Prostate gland (tissue), 2 donors: Measurements from ENCODE around the gene EEF1G. TPM values are rescaled to one million over a fixed set of nuclear protein-coding genes. Genes with fewer than 3 reads are reported as not detected.

ENCODE experiments used
- DNase-seq: peaks from one replicate; pipeline ENCODE4 v3.0.0-alpha.2; 2019; ENCODE audit warnings: low spot score
- H3K27ac ChIP-seq, 2 donors: fragments of 200-600 bp; sonication (generic); 2 replicates each; pipeline ENCODE4 v1.5.1; 2017 to 2019
- H3K27me3 ChIP-seq: fragments of 200-600 bp; sonication (generic); replicated peaks from 2 replicates; pipeline ENCODE4 v1.5.1; 2019; ENCODE audit not compliant: insufficient read depth
- H3K36me3 ChIP-seq, 2 donors: fragments of 200-600 bp; sonication (generic); 1 replicate in 1 of 2; 2 replicates in 1 of 2; pipeline versions ENCODE4 v1.5.1 to v1.8.1; 2017 to 2019
- H3K4me1 ChIP-seq: fragments of 200-600 bp; sonication (generic); replicated peaks from 2 replicates; pipeline ENCODE4 v1.5.1; 2019
- H3K4me3 ChIP-seq, 2 donors: fragments of 200-600 bp; sonication (generic); 2 replicates each; pipeline ENCODE4 v1.5.1; 2017 to 2019
- H3K9me3 ChIP-seq: fragments of 200-600 bp; sonication (generic); 2 replicates; pipeline ENCODE4 v1.5.1; 2017
- POLR2A ChIP-seq: fragments of 450-650 bp; IDR thresholded peaks from one replicate; pipeline ENCODE4 v1.6.1; 2016; ENCODE audit warnings: antibody characterized with exemption, mild to moderate bottlenecking
- POLR2AphosphoS5 ChIP-seq: sonication (generic); formaldehyde crosslinking; IDR thresholded peaks from one replicate; pipeline ENCODE4 v1.6.1; 2017; ENCODE audit warnings: antibody characterized with exemption
- WGBS: methylation state at CpG from one replicate; pipeline ENCODE4 v1.1.5; 2018; 5-methylcytosine and 5-hydroxymethylcytosine counted together
- intact Hi-C: fragments of 100-400 bp; cut with DNase I; formaldehyde crosslinking; loops from one replicate; pipeline ENCODE4 v1.14.2; 2022
- total RNA-seq, 2 donors: library from RNA; depleted of rRNA; stranded (reverse); fragments of >200 nt; gene quantifications; one replicate each; pipeline ENCODE4 v1.1.0, GENCODE V29; 2016
- TF ChIP-seq, protein P1 (sequence below), 4 experiments: fragments of 200-600 bp in 2 of 4; fragments of 450-650 bp in 2 of 4; sonication (generic) in 2 of 4; IDR thresholded peaks; 1 replicate in 3 of 4; 2 replicates in 1 of 4; pipeline ENCODE4 v1.5.1; 2016 to 2019; ENCODE audit warnings: antibody characterized with exemption in 4 of 4, mild to moderate bottlenecking in 2 of 4, moderate library complexity in 2 of 4

EEF1G gene
- total RNA-seq, 2 donors from 2014 or later = 1,254 to 2,389 TPM

DNA sequence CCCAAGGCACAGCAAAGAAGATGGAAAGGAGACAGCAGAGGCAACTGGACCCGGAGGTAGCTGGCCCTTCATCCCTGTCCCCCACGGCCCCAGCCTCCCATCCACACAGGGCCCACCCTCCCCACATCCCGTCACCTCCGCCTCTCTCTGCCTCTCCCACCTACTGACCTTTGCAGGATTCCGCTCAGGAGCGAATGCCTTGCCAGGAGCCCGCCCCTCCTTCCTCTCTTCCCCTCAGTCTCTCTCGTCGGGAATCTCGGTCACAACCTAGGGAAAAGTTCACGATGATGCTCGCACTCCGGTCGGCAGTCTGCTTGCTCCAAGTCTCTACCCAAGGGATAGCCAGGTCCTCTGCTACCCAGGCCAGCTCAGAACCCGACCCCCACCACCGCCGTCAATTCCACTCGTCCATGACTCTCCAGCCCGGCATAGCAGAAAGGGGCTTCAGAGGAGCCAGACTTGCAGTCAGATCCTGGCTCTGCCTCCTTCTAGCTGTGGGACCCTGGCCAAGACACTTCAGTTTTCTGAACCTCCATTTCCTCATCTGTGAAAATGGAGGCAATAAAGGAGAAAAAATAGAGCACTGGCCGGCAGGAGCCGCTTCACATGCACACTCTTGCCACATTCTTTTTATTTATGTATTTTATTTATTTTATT, 37.3 kb downstream of the EEF1G start:
- Histone ChIP-seq H3K27me3 (no peaks in the 10 kb centered on the region), H3K4me3 (no peak overlapping the region), H3K4me1 (peaks cover 33% of the 10 kb centered on the region), H3K27ac (no peak overlapping the region), H3K9me3 (no peaks in the 10 kb centered on the region), H3K36me3 (peaks cover 29 to 35% of the 10 kb centered on the region in 2 donors)
- 57% methylated on average over 21 of the region's 21 CpGs for WGBS
- DNase-seq = no peak
- TF ChIP-seq POLR2AphosphoS5 = no peak
- TF ChIP-seq POLR2A = no peak
- TF ChIP-seq, protein P1, sequence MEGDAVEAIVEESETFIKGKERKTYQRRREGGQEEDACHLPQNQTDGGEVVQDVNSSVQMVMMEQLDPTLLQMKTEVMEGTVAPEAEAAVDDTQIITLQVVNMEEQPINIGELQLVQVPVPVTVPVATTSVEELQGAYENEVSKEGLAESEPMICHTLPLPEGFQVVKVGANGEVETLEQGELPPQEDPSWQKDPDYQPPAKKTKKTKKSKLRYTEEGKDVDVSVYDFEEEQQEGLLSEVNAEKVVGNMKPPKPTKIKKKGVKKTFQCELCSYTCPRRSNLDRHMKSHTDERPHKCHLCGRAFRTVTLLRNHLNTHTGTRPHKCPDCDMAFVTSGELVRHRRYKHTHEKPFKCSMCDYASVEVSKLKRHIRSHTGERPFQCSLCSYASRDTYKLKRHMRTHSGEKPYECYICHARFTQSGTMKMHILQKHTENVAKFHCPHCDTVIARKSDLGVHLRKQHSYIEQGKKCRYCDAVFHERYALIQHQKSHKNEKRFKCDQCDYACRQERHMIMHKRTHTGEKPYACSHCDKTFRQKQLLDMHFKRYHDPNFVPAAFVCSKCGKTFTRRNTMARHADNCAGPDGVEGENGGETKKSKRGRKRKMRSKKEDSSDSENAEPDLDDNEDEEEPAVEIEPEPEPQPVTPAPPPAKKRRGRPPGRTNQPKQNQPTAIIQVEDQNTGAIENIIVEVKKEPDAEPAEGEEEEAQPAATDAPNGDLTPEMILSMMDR (IDR thresholded peaks at IDR 0.05) = no peak
- intact Hi-C loops = no loop called here

DNA sequence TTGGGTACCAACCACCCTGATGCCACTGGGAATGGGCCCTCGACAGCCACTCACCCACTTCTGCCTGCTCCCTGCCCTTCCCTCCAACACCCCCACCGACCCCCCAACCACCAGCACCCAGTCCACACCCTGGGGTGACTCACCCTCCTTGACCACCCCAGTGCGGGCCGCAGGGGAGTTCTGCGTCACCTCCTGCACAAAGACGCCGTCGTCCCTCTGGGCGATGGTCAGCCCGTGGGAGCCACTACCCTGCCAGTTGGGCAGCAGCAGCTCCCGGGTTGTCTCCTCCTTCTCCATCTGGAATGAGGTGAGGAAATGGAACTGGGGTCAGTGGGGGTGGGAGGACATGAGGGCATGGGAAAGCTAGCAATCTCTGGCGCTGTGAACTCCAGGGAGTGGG, 37.9 kb downstream of the EEF1G start:
- no peak overlapping the region for H3K4me3 ChIP-seq
- H3K9me3 ChIP-seq = no peaks in the 10 kb centered on the region
- TF ChIP-seq POLR2AphosphoS5 (no peak), POLR2A (no peak)
- TF ChIP-seq, protein P1 (IDR thresholded peaks at IDR 0.05) = no peak
- H3K36me3 ChIP-seq = peaks cover 29 to 35% of the 10 kb centered on the region in 2 donors
- intact Hi-C loops = no loop called here
- H3K27ac ChIP-seq = no peak overlapping the region
- H3K27me3 ChIP-seq = no peaks in the 10 kb centered on the region
- WGBS = 88% methylated on average over 12 of the region's 12 CpGs
- no peak for DNase-seq
- H3K4me1 ChIP-seq = peaks cover 27% of the 10 kb centered on the region

DNA sequence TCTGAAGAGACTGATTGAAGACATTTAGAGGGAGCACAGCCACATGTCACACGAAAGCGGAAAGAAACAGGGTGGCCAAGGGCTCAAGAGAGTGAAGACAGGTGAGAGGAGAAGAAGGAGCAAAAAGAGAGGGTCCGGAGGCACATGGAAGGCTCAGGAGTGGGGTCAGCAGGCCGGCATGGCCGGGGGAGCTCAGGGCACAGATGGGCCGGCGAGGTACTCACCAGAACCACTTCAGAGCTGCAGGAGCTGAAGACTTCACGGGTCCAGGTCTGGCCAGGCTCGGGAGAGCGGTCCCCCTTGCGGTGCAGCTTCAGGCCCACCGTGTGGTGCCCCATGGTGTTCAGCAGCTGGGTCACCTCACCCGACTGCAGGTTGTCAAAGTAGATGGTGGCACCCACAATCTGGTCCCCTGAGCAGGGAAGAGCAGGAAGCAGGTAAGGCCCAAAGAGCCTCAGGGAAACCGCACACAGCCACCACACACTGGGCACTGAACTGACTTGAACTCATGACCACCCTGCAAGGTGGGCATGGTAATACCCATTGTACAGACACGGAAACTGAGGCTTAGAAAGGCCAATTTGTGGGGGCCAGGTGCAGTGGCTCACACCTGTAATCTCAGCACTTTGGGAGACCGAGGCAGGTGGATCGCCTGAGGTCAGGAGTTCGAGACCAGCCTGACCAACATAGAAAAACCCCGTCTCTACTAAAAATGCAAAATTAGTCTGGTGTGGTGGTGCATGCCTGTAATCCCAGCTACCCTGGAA, 38.7 kb downstream of the EEF1G start:
- no peaks in the 10 kb centered on the region for H3K9me3 ChIP-seq
- H3K4me3 ChIP-seq = no peak overlapping the region
- no peak overlapping the region for H3K27ac ChIP-seq
- 95% methylated on average over 19 of the region's 19 CpGs for WGBS
- DNase-seq = no peak
- intact Hi-C loops = no loop called here
- TF ChIP-seq POLR2A (no peak), POLR2AphosphoS5 (no peak)
- TF ChIP-seq, protein P1 (IDR thresholded peaks at IDR 0.05) = no peak
- H3K36me3 ChIP-seq = peaks cover 29 to 35% of the 10 kb centered on the region in 2 donors
- no peaks in the 10 kb centered on the region for H3K27me3 ChIP-seq
- peaks cover 19% of the 10 kb centered on the region for H3K4me1 ChIP-seq

DNA sequence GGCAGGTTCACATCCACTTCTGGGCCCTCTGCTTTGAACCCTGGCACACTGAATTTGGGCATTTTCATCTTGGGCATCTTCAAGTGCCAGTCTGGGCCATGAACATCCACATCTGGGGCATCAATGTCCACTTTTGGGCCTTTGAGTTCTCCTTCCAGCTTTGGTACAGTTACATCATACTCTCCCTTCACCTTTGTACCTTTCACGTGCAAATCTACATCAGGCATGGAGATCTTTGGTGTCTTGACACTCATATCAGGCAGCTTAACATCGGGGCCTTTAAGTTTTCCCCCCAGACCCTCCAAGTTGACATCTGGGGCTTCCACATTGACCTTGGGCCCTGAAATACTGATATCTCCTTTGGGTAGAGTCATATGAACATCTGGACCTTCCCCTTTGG, 41.6 kb downstream of the EEF1G start:
- intact Hi-C loops = no loop called here
- no peak for TF ChIP-seq POLR2AphosphoS5
- no peak for TF ChIP-seq POLR2A
- TF ChIP-seq, protein P1 (IDR thresholded peaks at IDR 0.05) = no peak
- no peak overlapping the region for H3K4me3 ChIP-seq
- no peak overlapping the region for H3K27ac ChIP-seq
- no peak for DNase-seq
- no peaks in the 10 kb centered on the region for H3K4me1 ChIP-seq
- 98% methylated on average over 2 of the region's 2 CpGs for WGBS
- peaks cover 29 to 38% of the 10 kb centered on the region in 2 donors for H3K36me3 ChIP-seq
- H3K9me3 ChIP-seq = no peaks in the 10 kb centered on the region
- H3K27me3 ChIP-seq = no peaks in the 10 kb centered on the region
